ENCODE data around the gene AP4S1.

AP4S1 gene

DNA sequence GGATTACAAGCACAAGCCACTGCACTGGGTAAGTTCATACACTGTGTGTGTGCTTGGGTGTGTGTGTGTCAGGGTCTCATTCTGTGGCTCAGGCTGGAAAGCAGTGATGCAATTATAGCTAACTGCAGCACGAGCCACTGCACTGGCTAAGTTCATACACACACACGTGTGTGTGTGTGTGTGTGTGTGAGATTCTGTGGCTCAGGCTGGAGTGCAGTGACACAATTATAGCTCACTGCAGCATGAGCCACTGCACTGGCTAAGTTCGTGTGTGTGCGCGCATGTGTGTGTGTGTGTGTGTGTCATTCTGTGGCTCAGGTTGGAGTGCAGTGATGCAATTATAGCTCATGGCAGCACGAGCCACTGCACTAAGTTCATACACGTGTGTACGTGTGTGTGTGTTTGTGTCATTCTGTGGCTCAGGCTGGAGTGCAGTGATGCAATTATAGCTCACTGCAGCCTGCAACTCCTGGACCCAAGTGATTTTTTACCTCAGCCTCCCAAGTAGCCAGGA is 96.7 kb downstream of the AP4S1 start:
- no peaks in the 10 kb centered on the region for H3K27me3 ChIP-seq (replicated peaks)
- TF ChIP-seq, protein P1, sequence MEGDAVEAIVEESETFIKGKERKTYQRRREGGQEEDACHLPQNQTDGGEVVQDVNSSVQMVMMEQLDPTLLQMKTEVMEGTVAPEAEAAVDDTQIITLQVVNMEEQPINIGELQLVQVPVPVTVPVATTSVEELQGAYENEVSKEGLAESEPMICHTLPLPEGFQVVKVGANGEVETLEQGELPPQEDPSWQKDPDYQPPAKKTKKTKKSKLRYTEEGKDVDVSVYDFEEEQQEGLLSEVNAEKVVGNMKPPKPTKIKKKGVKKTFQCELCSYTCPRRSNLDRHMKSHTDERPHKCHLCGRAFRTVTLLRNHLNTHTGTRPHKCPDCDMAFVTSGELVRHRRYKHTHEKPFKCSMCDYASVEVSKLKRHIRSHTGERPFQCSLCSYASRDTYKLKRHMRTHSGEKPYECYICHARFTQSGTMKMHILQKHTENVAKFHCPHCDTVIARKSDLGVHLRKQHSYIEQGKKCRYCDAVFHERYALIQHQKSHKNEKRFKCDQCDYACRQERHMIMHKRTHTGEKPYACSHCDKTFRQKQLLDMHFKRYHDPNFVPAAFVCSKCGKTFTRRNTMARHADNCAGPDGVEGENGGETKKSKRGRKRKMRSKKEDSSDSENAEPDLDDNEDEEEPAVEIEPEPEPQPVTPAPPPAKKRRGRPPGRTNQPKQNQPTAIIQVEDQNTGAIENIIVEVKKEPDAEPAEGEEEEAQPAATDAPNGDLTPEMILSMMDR (IDR thresholded peaks at IDR 0.05; ENCODE audit: low read depth, low read length, missing control alignments) = no peak
- no peak overlapping the region for H3K4me3 ChIP-seq (ENCODE audit: low read depth, low read length)
- H3K27ac ChIP-seq = no peak overlapping the region
- no peak for DNase-seq
- in situ Hi-C loops (cut with HindIII; ENCODE audit: low pct_ligation_motif_present, low sequenced_read_pairs) = no loop called here
- peaks cover 43% of the 10 kb centered on the region for H3K36me3 ChIP-seq (replicated peaks)

DNA sequence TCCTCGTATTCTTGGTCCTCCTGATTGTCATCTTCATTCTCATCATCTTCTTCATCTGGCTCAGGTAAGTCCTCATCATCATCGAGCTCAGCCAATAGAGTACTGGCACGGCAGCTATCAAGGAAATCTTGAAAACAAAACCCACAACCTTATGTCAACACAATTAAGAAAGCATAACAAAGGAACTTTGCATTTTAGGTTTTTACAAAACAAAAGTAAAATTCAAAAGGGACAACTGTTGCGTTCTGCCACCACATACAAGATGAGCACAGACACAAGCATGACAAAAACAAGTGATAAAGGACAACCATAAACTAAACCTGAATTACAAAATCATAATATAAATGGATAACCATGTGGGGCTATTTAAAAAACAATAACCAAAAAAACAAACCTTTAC is 97.5 kb downstream of the AP4S1 start:
- H3K27ac ChIP-seq = no peak overlapping the region
- no peaks in the 10 kb centered on the region for H3K27me3 ChIP-seq (replicated peaks)
- H3K36me3 ChIP-seq (replicated peaks) = peaks cover 45% of the 10 kb centered on the region
- DNase-seq = no peak
- TF ChIP-seq, protein P1 (IDR thresholded peaks at IDR 0.05; ENCODE audit: low read depth, low read length, missing control alignments) = no peak
- H3K4me3 ChIP-seq (ENCODE audit: low read depth, low read length) = no peak overlapping the region
- in situ Hi-C loops (cut with HindIII; ENCODE audit: low pct_ligation_motif_present, low sequenced_read_pairs) = no loop called here

DNA sequence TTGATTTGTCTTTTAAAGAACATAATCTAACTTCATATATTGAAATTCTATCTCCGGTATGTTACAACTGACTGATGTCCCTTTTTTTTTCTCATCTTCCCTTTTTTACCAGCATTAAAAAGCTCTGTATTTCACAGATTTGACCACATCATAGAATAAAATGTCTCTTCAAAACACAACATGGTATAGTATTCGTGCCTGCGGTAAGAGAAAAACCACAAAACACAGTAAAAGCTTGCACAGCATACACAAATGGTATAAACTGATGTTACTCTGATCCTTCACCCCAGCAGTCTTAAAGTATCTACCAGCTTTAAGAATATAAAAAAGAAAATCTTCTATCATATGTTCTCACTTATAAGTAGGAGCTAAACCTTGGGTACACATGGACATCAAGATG is 98.7 kb downstream of the AP4S1 start:
- in situ Hi-C loops (cut with HindIII; ENCODE audit: low pct_ligation_motif_present, low sequenced_read_pairs) = no loop called here
- TF ChIP-seq, protein P1 (IDR thresholded peaks at IDR 0.05; ENCODE audit: low read depth, low read length, missing control alignments) = no peak
- H3K27me3 ChIP-seq (replicated peaks) = no peaks in the 10 kb centered on the region
- peaks cover 44% of the 10 kb centered on the region for H3K36me3 ChIP-seq (replicated peaks)
- no peak overlapping the region for H3K27ac ChIP-seq
- DNase-seq = no peak
- no peak overlapping the region for H3K4me3 ChIP-seq (ENCODE audit: low read depth, low read length)

DNA sequence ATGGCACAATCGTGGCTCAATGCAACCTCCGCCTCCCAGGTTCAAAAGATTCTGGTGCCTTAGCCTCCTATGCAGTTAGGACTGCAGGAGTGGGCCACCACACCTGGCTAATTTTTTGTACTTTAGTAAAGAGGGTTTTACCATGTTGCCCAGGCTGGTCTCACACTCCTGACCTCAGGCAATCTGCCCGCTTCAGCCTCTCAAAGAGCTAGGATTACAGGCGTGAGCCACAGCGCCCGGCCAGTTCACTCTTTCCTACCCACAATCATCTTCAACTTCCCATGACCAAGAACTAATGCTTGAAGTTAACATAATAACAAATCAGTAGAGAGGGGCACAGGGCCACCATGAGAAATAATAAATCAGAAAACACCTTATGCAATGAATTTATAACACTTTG is 99.8 kb downstream of the AP4S1 start:
- H3K36me3 ChIP-seq (replicated peaks) = peaks cover 41% of the 10 kb centered on the region
- H3K27ac ChIP-seq = no peak overlapping the region
- TF ChIP-seq, protein P1 (IDR thresholded peaks at IDR 0.05; ENCODE audit: low read depth, low read length, missing control alignments) = no peak
- no peak for DNase-seq
- H3K27me3 ChIP-seq (replicated peaks) = no peaks in the 10 kb centered on the region
- in situ Hi-C loops (cut with HindIII; ENCODE audit: low pct_ligation_motif_present, low sequenced_read_pairs) = no loop called here
- no peak overlapping the region for H3K4me3 ChIP-seq (ENCODE audit: low read depth, low read length)

DNA sequence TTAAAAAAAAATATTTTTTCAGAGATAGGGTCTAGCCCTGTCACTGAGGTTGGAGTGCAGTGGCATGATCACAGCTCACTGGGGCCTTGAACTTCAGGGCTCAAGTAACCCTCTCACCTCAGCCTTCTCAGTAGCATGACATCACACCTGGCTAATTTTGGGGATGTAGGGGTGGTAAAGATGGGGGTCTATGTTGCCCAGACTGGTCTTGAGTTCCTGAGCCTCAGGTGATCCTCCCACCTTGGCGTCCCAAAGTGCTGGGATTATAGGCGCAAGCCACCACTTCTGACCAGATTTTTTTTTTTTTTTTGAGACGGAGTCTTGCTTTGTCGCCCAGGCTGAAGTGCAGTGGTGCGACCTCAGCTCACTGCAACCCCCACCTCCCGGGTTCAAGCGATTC is 101.2 kb downstream of the AP4S1 start:
- no peaks in the 10 kb centered on the region for H3K27me3 ChIP-seq (replicated peaks)
- no peak overlapping the region for H3K27ac ChIP-seq
- in situ Hi-C loops (cut with HindIII; ENCODE audit: low pct_ligation_motif_present, low sequenced_read_pairs) = no loop called here
- H3K4me3 ChIP-seq (ENCODE audit: low read depth, low read length) = no peak overlapping the region
- no peak for DNase-seq
- TF ChIP-seq, protein P1 (IDR thresholded peaks at IDR 0.05; ENCODE audit: low read depth, low read length, missing control alignments) = no peak
- H3K36me3 ChIP-seq (replicated peaks) = peaks cover 37% of the 10 kb centered on the region

DNA sequence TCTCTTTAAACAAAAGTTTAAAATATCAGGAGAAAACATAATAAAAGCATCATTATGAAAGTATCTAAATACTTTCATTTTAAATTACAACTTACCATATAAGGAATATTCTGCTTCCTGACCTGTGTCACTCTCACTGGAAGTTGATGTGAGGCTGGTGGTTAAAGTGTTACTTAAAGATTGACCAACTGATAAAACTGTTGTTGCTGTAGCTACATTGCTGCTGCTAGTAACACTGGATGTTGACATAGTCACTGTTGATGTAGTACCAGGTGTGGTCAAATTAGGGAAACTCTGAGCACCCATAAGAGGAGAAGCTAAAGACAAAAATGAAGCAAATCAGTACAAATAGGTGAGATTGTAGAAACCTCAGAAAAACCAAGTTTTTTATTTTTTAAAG is 102.2 kb downstream of the AP4S1 start:
- Histone ChIP-seq H3K27ac (no peak overlapping the region), H3K36me3 (replicated peaks) (peaks cover 32% of the 10 kb centered on the region), H3K4me3 (ENCODE audit: low read depth, low read length) (no peak overlapping the region), H3K27me3 (replicated peaks) (no peaks in the 10 kb centered on the region)
- in situ Hi-C loops (cut with HindIII; ENCODE audit: low pct_ligation_motif_present, low sequenced_read_pairs) = no loop called here
- TF ChIP-seq, protein P1 (IDR thresholded peaks at IDR 0.05; ENCODE audit: low read depth, low read length, missing control alignments) = no peak
- no peak for DNase-seq
